ENCODE data around the gene RALGAPA1. TPM values are rescaled to one million over a fixed set of nuclear protein-coding genes. Genes with fewer than 3 reads are reported as not detected.

RALGAPA1 gene
- total RNA-seq, 3 donors from 2014 or later (not counting 1 experiment from before 2014, with no cell fraction given) = 66.5 to 101 (median 90.7) TPM

DNA sequence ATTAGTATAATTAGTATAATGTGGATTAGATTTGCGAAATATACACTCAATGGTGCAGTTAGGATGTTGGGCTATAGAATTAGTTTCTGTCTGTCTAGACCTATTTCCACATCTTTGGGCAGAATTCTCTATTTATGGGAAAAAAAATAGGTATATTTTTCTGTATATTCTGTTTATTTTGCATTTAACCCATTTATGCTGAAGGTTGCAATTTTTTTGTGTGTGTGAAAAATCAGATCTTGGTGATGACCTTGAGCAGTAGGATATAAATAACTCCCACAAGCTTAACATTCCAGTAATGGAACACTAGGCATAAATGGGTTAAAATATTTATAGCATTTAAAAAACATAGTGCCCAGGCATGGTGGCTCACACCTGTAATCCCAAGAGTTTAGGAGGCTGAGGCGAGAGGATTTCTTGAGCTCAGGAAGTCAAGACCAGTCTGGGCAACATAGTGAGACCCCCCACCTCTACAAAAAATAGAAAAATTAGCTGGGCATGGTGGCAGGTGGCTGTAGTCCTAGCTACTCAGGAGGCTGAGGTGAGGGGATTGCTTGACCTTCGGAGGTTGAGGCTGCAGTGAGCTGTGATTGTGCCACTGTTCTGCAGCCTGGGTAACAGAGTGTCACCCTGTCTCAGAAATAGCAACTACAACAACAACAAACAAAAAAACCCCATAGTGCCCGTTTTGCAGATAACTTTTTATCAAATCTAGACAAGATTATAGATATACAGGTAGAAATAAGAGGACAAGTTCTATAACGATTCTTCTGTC lies 26.3 kb upstream of the RALGAPA1 start:
- H3K27me3 ChIP-seq (ENCODE audit: control insufficient read depth, insufficient read depth, low read length) = no peaks in the 10 kb centered on the region
- H3K4me1 ChIP-seq (ENCODE audit: control insufficient read depth, insufficient read depth, low read length) = no peaks in the 10 kb centered on the region
- Mint-ChIP-seq H3K36me3 (peaks cover 7% of the 10 kb centered on the region), H3K27ac (no peak overlapping the region), H3K4me1 (no peaks in the 10 kb centered on the region), H3K27me3 (ENCODE audit: low read depth in 2 of 2) (no peaks in the 10 kb centered on the region), H3K9me3 (no peaks in the 10 kb centered on the region), H3K4me3 (no peak overlapping the region)
- H3K9me3 ChIP-seq (ENCODE audit: control insufficient read depth, insufficient read depth, low read length) = no peaks in the 10 kb centered on the region
- no peak overlapping the region for H3K4me3 ChIP-seq (ENCODE audit: low read length)
- ATAC-seq (no peak), DNase-seq (no peak)
- TF ChIP-seq, protein P1, sequence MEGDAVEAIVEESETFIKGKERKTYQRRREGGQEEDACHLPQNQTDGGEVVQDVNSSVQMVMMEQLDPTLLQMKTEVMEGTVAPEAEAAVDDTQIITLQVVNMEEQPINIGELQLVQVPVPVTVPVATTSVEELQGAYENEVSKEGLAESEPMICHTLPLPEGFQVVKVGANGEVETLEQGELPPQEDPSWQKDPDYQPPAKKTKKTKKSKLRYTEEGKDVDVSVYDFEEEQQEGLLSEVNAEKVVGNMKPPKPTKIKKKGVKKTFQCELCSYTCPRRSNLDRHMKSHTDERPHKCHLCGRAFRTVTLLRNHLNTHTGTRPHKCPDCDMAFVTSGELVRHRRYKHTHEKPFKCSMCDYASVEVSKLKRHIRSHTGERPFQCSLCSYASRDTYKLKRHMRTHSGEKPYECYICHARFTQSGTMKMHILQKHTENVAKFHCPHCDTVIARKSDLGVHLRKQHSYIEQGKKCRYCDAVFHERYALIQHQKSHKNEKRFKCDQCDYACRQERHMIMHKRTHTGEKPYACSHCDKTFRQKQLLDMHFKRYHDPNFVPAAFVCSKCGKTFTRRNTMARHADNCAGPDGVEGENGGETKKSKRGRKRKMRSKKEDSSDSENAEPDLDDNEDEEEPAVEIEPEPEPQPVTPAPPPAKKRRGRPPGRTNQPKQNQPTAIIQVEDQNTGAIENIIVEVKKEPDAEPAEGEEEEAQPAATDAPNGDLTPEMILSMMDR (IDR thresholded peaks at IDR 0.05) = no peak
- 95% methylated on average over 4 of the region's 5 CpGs for WGBS (ENCODE audit: insufficient coverage)
- no peak overlapping the region for H3K27ac ChIP-seq (ENCODE audit: low read length)
- peaks cover 4% of the 10 kb centered on the region for H3K36me3 ChIP-seq (ENCODE audit: control insufficient read depth, insufficient read depth, low read length)
- intact Hi-C loops (cut with micrococcal nuclease) = no loop called here

DNA sequence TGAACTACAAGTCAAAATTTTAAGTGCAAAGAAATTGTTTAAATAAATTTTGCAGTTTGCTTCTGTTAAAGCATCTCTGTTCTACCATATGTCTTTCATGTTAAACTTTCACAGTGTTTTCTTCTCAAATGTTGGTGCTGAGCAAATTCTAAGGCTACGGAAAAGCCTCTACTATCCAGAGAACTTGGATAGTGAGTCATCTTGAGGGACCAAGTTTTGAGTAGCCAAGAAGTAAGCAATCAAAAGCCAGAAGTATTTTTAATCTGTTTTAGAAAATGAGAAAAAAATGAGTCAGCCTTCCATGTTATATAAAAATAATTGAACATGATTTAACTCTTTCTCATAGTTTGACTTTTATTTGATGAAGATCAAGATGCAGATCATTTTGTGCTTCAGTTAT lies 20.4 kb upstream of the RALGAPA1 start:
- Mint-ChIP-seq H3K4me3 (peak overlapping the region; percentile 21), H3K36me3 (no peaks in the 10 kb centered on the region), H3K27ac (no peak overlapping the region), H3K4me1 (peaks cover 12 to 21% of the 10 kb centered on the region in 2 donors), H3K27me3 (ENCODE audit: low read depth in 2 of 2) (no peaks in the 10 kb centered on the region), H3K9me3 (no peaks in the 10 kb centered on the region)
- peaks cover 7% of the 10 kb centered on the region for H3K4me1 ChIP-seq (ENCODE audit: control insufficient read depth, insufficient read depth, low read length)
- H3K27me3 ChIP-seq (ENCODE audit: control insufficient read depth, insufficient read depth, low read length) = no peaks in the 10 kb centered on the region
- no peak overlapping the region for H3K27ac ChIP-seq (ENCODE audit: low read length)
- DNase-seq (no peak), ATAC-seq (no peak)
- intact Hi-C loops (cut with micrococcal nuclease) = loop anchor here (5.0 kb wide), 1 partner anchor 707 kb away; the partner anchor contains the start of genes PPP2R3C and PRORP
- H3K4me3 ChIP-seq (ENCODE audit: low read length) = no peak overlapping the region
- WGBS (ENCODE audit: insufficient coverage) = no CpG with 5 or more reads among the region's 1 CpG
- TF ChIP-seq, protein P1 (IDR thresholded peaks at IDR 0.05) = no peak
- peaks cover 4% of the 10 kb centered on the region for H3K36me3 ChIP-seq (ENCODE audit: control insufficient read depth, insufficient read depth, low read length)
- no peaks in the 10 kb centered on the region for H3K9me3 ChIP-seq (ENCODE audit: control insufficient read depth, insufficient read depth, low read length)

DNA sequence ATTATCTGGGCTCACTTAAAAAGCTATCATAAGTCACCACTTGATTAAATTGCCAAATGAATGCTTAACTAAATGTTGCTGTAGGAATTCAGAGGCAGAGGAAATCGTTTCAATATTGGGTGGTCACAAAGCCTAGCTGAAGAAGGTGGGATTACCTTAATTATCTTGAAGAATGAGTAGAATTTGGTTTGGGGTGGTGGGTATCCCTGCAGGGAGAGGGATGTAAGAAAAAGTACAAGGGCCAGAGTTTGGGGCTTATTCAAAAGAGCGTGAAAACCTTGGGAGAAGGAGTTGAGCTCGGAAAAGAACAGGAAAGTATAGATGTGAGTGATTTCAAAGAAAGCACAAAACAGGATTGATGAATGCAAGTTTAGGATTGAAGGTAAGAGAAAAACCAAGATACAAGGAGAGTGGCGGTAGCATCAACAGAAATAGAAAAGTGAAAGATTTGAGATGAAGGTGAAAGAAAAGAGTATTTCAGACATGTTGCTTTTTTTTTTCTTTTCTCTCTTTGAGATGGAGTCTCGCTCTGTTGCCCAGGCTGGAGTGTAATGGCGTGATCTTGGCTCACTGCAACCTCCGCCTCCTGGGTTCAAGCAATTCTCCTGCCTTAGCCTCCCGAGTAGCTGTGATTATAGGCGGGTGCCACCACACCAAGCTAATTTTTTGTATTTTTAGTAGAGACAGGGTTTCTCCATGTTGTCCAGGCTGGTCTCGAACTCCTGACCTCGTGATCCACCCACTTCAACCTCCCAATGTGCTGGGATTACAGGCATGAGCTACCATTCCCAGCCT lies 18.8 kb upstream of the RALGAPA1 start:
- H3K27me3 Mint-ChIP-seq (ENCODE audit: low read depth in 2 of 2) = no peaks in the 10 kb centered on the region
- Histone ChIP-seq H3K36me3 (ENCODE audit: control insufficient read depth, insufficient read depth, low read length) (peaks cover 4% of the 10 kb centered on the region), H3K9me3 (ENCODE audit: control insufficient read depth, insufficient read depth, low read length) (no peaks in the 10 kb centered on the region), H3K4me3 (ENCODE audit: low read length) (no peak overlapping the region), H3K27me3 (ENCODE audit: control insufficient read depth, insufficient read depth, low read length) (no peaks in the 10 kb centered on the region), H3K27ac (ENCODE audit: low read length) (no peak overlapping the region), H3K4me1 (ENCODE audit: control insufficient read depth, insufficient read depth, low read length) (peaks cover 7% of the 10 kb centered on the region)
- DNase-seq = no peak
- H3K27ac Mint-ChIP-seq = peak overlapping the region in 1 of 2 donors; percentile 72
- intact Hi-C loops (cut with micrococcal nuclease) = loop anchor here (5.0 kb wide), 1 partner anchor 706 kb away; the partner anchor contains the start of genes PPP2R3C and PRORP
- no peaks in the 10 kb centered on the region for H3K9me3 Mint-ChIP-seq
- H3K4me3 Mint-ChIP-seq = peak overlapping the region; percentile 94
- no peak for ATAC-seq
- H3K4me1 Mint-ChIP-seq = peaks cover 12 to 21% of the 10 kb centered on the region in 2 donors
- WGBS (ENCODE audit: insufficient coverage) = 96% methylated on average over 8 of the region's 11 CpGs
- TF ChIP-seq, protein P1 (IDR thresholded peaks at IDR 0.05) = no peak
- no peaks in the 10 kb centered on the region for H3K36me3 Mint-ChIP-seq

All from natural killer cell (primary cell).